Nephron (organoid): ENCODE measurements around the gene NMD3.

Experiments used
- H3K27ac Mint-ChIP-seq, 3 experiments: 2 replicates each; pipeline ENCODE4 v1.8.0; 2020; ENCODE audit warnings: mixed read lengths in 3 of 3, mild to moderate bottlenecking in 2 of 3, moderate library complexity in 1 of 3
- H3K27me3 Mint-ChIP-seq: 2 replicates; pipeline ENCODE4 v1.8.0; 2021; ENCODE audit warnings: low read depth, mild to moderate bottlenecking, moderate library complexity, mixed read lengths
- H3K36me3 Mint-ChIP-seq: 2 replicates; pipeline ENCODE4 v1.8.0; 2020; ENCODE audit warnings: low read depth, mixed read lengths
- H3K4me1 Mint-ChIP-seq: 2 replicates; pipeline ENCODE4 v1.8.0; 2020; ENCODE audit warnings: mixed read lengths
- H3K4me3 Mint-ChIP-seq, 3 experiments: 2 replicates each; pipeline ENCODE4 v1.8.0; 2020; ENCODE audit warnings: mild to moderate bottlenecking in 3 of 3, mixed read lengths in 3 of 3, moderate library complexity in 2 of 3
- H3K9me3 Mint-ChIP-seq: 2 replicates; pipeline ENCODE4 v1.8.0; 2020; ENCODE audit warnings: mixed read lengths
- CTCF ChIP-seq, 3 experiments: fragments of 200-600 bp; sonication (generic); IDR thresholded peaks; one replicate each; pipeline ENCODE4 v1.5.0; 2021; ENCODE audit warnings: antibody characterized with exemption in 3 of 3; ENCODE audit not compliant: unreplicated experiment in 3 of 3

Gene NMD3

GRCh38 chr3:161293381-161293780 is 72.3 kb downstream of the NMD3 start:
- H3K9me3 Mint-ChIP-seq = peaks cover 7% of the 10 kb centered on the region
- H3K27ac Mint-ChIP-seq = no peak overlapping the region
- peaks cover 3% of the 10 kb centered on the region for H3K27me3 Mint-ChIP-seq
- peaks cover 4% of the 10 kb centered on the region for H3K36me3 Mint-ChIP-seq
- no peaks in the 10 kb centered on the region for H3K4me1 Mint-ChIP-seq
- no peak overlapping the region for H3K4me3 Mint-ChIP-seq
- no peak for TF ChIP-seq CTCF (IDR thresholded peaks at IDR 0.05; ENCODE audit: unreplicated experiment in 3 of 3)

- TF ChIP-seq CTCF (IDR thresholded peaks at IDR 0.05; ENCODE audit: unreplicated experiment in 3 of 3) = no peak
- Mint-ChIP-seq H3K4me1 (no peaks in the 10 kb centered on the region), H3K4me3 (no peak overlapping the region), H3K27me3 (peaks cover 3% of the 10 kb centered on the region), H3K27ac (no peak overlapping the region), H3K9me3 (peaks cover 16% of the 10 kb centered on the region), H3K36me3 (peaks cover 9% of the 10 kb centered on the region)
Observed at GRCh38 chr3:161295325-161295724, 74.2 kb downstream of the NMD3 start.

DNA sequence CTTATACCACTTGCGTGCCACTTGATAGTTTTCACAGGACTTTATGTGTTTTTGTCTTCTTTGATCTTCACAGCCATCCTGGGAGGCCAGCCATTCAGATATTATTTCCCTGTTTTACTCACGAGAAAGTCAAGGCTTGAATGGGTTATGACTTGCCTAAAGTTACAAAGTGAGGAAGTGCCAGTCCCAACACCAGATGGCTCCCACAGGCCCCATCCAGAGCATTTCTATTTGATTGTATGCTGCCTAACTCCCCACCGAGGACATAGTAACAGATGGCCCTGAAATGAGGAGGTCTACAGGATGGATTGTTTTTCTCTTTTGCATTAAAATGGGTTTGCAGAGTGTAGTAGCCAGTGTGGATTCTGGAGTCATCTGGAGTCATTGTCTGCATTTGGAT is 75.7 kb downstream of the NMD3 start:
- Mint-ChIP-seq H3K27me3 (peaks cover 3% of the 10 kb centered on the region), H3K9me3 (peaks cover 19% of the 10 kb centered on the region), H3K27ac (no peak overlapping the region), H3K4me3 (no peak overlapping the region), H3K4me1 (no peaks in the 10 kb centered on the region), H3K36me3 (peaks cover 9% of the 10 kb centered on the region)
- TF ChIP-seq CTCF (IDR thresholded peaks at IDR 0.05; ENCODE audit: unreplicated experiment in 3 of 3) = no peak
